ENCODE measurements around the gene SIAH2. TPM values are rescaled to one million over a fixed set of nuclear protein-coding genes. Genes with fewer than 3 reads are reported as not detected.

SIAH2 gene
- total RNA-seq, 2 donors from 2014 or later, result 17.1 to 30.3 TPM

- no peak overlapping the region for H3K27ac ChIP-seq
- H3K4me1 ChIP-seq, result no peaks in the 10 kb centered on the region
- 69 to 76% methylated on average over 3 of the region's 3 CpGs for WGBS, 2 donors
- H3K36me3 ChIP-seq (replicated peaks in 1 of 2; ENCODE audit: insufficient read depth in 1 of 2, low read depth in 2 of 2), result no peaks in the 10 kb centered on the region
- intact Hi-C loops (cut with DNase I), result loop anchor here (5.0 kb wide), 1 partner anchor 147 kb away; no protein-coding TSS in a partner anchor
- H3K4me3 ChIP-seq, result no peak overlapping the region
- no peak for TF ChIP-seq POLR2A (IDR thresholded peaks at IDR 0.05)
- TF ChIP-seq CTCF (IDR thresholded peaks at IDR 0.05), result no peak
- H3K27me3 ChIP-seq, result no peaks in the 10 kb centered on the region
- DNase-seq (no peak), ATAC-seq (no peak)
- no peaks in the 10 kb centered on the region for H3K9me3 ChIP-seq
These were observed 42.5 kb downstream of the SIAH2 start for GRCh38 chr3:150720444-150720843.

- 92 to 100% methylated on average over 2 of the region's 2 CpGs for WGBS, 2 donors
- H3K36me3 ChIP-seq (replicated peaks in 1 of 2; ENCODE audit: insufficient read depth in 1 of 2, low read depth in 2 of 2), result no peaks in the 10 kb centered on the region
- no peak overlapping the region for H3K4me3 ChIP-seq
- H3K4me1 ChIP-seq, result no peaks in the 10 kb centered on the region
- ATAC-seq (no peak), DNase-seq (no peak)
- no peaks in the 10 kb centered on the region for H3K9me3 ChIP-seq
- TF ChIP-seq CTCF (IDR thresholded peaks at IDR 0.05) (no peak), POLR2A (IDR thresholded peaks at IDR 0.05) (no peak)
- intact Hi-C loops (cut with DNase I), result no loop called here
- no peaks in the 10 kb centered on the region for H3K27me3 ChIP-seq
- no peak overlapping the region for H3K27ac ChIP-seq
These were observed 52.9 kb downstream of the SIAH2 start for GRCh38 chr3:150710097-150710496.

DNA sequence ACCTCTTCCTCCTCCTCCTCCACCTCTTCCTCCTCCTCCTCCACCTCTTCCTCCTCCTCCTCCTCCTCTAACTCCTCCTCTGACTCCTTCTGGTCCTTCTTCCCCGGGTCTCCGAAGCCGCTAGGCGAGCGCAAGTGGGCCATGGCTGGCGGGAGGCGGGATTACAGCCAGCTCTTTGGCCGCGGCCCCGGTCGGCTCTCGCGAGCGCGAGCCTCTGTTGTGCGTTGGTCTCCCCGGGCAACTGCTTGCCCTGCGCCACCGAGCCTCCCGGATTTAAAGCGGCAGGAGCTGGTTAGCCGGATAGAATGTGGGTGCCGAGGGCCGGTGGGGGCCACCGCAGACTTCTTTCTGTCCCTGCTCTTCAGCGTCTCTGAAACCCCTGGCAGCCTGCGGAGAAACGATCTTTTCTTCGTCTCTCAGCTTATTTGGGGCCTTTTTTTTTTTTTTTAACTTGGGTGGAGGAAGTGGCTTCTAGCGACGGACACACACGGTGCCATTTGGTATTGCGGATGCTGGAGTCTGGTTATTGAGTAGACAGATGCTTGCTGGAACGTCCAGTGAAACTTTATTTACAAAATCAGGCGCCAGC is 59.1 kb downstream of the SIAH2 start, which contains the start of gene ERICH6:
Gene ERICH6, minus strand, starts transcription at position 165 of the 589 bp plus-strand sequence. Its CDS starts 22 bp downstream, at position 143.
- DNase-seq (peak; percentile 93 to 96 (median 94)), ATAC-seq (peak; percentile 99)
- intact Hi-C loops (cut with DNase I), result no loop called here
- H3K4me1 ChIP-seq, result peaks cover 5% of the 10 kb centered on the region
- peak in 2 of 3 donors; percentile 72 to 75 for TF ChIP-seq POLR2A (IDR thresholded peaks at IDR 0.05)
- peak in 4 of 7 experiments; percentile 38 to 56 (median 50) for TF ChIP-seq CTCF (IDR thresholded peaks at IDR 0.05)
- H3K27ac ChIP-seq, result peak within 1 kb of the TSS; percentile 25 to 87 (median 76)
- no peaks in the 10 kb centered on the region for H3K36me3 ChIP-seq (replicated peaks in 1 of 2; ENCODE audit: insufficient read depth in 1 of 2, low read depth in 2 of 2)
- WGBS, 2 donors, result 0 to 1% methylated on average over 35 of the region's 35 CpGs
- no peaks in the 10 kb centered on the region for H3K27me3 ChIP-seq
- no peaks in the 10 kb centered on the region for H3K9me3 ChIP-seq
- peak within 1 kb of the TSS; percentile 19 to 73 for H3K4me3 ChIP-seq

DNA sequence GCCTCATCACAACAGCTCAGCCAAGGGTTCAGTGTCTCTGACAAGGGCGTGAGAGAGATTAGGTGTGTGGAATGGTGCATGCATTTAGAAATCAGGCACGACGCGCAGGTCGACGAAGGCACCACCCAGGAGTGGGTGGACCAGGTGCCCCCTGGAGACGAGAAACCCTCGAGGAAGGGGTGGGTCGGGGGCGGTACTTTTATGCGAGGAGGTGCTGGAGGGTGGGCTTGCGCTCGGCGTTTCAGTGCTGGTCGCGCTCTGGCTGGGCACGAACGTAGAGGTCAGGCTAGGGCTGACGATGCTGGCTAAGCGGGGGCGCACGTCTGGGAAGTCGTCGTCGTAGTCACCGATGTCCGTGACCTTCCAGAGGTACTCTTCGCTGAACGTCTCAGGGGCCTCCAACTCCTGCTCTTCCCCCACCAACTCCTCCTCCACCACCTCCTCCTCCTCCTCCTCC is 59.6 kb downstream of the SIAH2 start:
- DNase-seq (peak in 3 of 4 donors; percentile 34 to 39 (median 39)), ATAC-seq (peak; percentile 38)
- Histone ChIP-seq H3K4me3 (peak overlapping the region; percentile 19 to 73), H3K27me3 (no peaks in the 10 kb centered on the region), H3K27ac (peak overlapping the region; percentile 25 to 87 (median 76)), H3K4me1 (peaks cover 5% of the 10 kb centered on the region), H3K36me3 (replicated peaks in 1 of 2; ENCODE audit: insufficient read depth in 1 of 2, low read depth in 2 of 2) (no peaks in the 10 kb centered on the region), H3K9me3 (no peaks in the 10 kb centered on the region)
- WGBS, 2 donors, result 2% methylated on average over 28 to 29 of the region's 29 CpGs
- intact Hi-C loops (cut with DNase I), result no loop called here
- TF ChIP-seq POLR2A (IDR thresholded peaks at IDR 0.05) (no peak), CTCF (IDR thresholded peaks at IDR 0.05) (no peak)
